Vagina (tissue), 2 donors: ENCODE measurements around the gene KCNN3. TPM values are rescaled to one million over a fixed set of nuclear protein-coding genes. Genes with fewer than 3 reads are reported as not detected.

ENCODE experiments used
- DNase-seq, 2 donors: peaks; one replicate each; pipeline ENCODE4 v3.0.0-alpha.2; 2017; ENCODE audit errors: extremely low spot score in 2 of 2
- H3K27ac ChIP-seq: fragments of 200-600 bp; sonication (generic); one replicate; pipeline ENCODE4 v1.5.1; 2019
- H3K27me3 ChIP-seq: fragments of 200-600 bp; sonication (generic); one replicate; pipeline ENCODE4 v1.5.1; 2019
- H3K36me3 ChIP-seq, 2 donors: fragments of 200-600 bp; sonication (generic); one replicate each; pipeline ENCODE4 v1.5.1; 2017 to 2019
- H3K4me1 ChIP-seq: fragments of 200-600 bp; sonication (generic); one replicate; pipeline ENCODE4 v1.5.1; 2019
- H3K4me3 ChIP-seq, 2 donors: fragments of 200-600 bp; sonication (generic); 1 replicate in 1 of 2; 2 replicates in 1 of 2; pipeline ENCODE4 v1.5.1; 2016 to 2019
- H3K9me3 ChIP-seq: fragments of 200-600 bp; sonication (generic); one replicate; pipeline ENCODE4 v1.5.1; 2019
- POLR2A ChIP-seq, 2 donors: fragments of 450-650 bp; IDR thresholded peaks; one replicate each; pipeline ENCODE4 v1.6.1; 2017; ENCODE audit warnings: antibody characterized with exemption in 2 of 2, mild to moderate bottlenecking in 2 of 2, moderate library complexity in 2 of 2
- POLR2AphosphoS5 ChIP-seq, 2 donors: sonication (generic); formaldehyde crosslinking; IDR thresholded peaks; one replicate each; pipeline ENCODE4 v1.9.0; 2017; ENCODE audit warnings: antibody characterized with exemption in 2 of 2, mild to moderate bottlenecking in 2 of 2, low read depth in 1 of 2; ENCODE audit not compliant: insufficient read depth in 1 of 2
- intact Hi-C: fragments of 100-400 bp; cut with DNase I; formaldehyde crosslinking; loops from one replicate; pipeline ENCODE4 v1.15.1; 2023
- total RNA-seq: library from RNA; depleted of rRNA; stranded (reverse); fragments of >200 nt; gene quantifications from one replicate; pipeline ENCODE4 v1.2.3, GENCODE V29; 2016
- TF ChIP-seq, protein P1 (sequence below), 3 experiments: fragments of 450-650 bp in 2 of 3; fragments of 200-600 bp in 1 of 3; sonication (generic) in 1 of 3; IDR thresholded peaks; one replicate each; pipeline ENCODE4 v1.5.1; 2017 to 2019; ENCODE audit warnings: antibody characterized with exemption in 3 of 3, mild to moderate bottlenecking in 2 of 3, moderate library complexity in 2 of 3

KCNN3 gene
- total RNA-seq, 1 donor from 2014 or later: 7.4 TPM

DNA sequence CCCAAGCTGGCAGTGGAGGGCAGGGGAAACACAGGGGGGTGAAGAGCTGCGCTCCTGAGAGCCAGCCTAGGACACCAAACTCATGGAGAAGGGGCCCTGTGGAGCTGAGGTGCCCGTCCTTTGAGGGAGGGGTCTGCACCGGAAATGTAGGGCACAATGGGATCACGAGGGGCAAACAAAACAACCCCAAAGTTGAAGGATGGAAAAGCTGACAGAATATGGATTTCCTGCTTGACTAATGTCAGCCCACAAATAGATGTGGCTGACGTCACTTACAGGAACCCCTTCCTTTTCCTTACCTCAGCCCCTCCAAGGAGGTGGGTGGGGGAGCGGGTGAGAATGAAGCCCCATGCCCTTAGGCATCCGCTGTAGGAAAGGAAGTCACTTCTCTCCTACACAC lies 110.9 kb downstream of the KCNN3 start:
- Histone ChIP-seq H3K4me3 (no peak overlapping the region), H3K27ac (no peak overlapping the region), H3K27me3 (no peaks in the 10 kb centered on the region), H3K9me3 (no peaks in the 10 kb centered on the region), H3K4me1 (peaks cover 12% of the 10 kb centered on the region), H3K36me3 (no peaks in the 10 kb centered on the region)
- intact Hi-C loops: no loop called here
- TF ChIP-seq, protein P1, sequence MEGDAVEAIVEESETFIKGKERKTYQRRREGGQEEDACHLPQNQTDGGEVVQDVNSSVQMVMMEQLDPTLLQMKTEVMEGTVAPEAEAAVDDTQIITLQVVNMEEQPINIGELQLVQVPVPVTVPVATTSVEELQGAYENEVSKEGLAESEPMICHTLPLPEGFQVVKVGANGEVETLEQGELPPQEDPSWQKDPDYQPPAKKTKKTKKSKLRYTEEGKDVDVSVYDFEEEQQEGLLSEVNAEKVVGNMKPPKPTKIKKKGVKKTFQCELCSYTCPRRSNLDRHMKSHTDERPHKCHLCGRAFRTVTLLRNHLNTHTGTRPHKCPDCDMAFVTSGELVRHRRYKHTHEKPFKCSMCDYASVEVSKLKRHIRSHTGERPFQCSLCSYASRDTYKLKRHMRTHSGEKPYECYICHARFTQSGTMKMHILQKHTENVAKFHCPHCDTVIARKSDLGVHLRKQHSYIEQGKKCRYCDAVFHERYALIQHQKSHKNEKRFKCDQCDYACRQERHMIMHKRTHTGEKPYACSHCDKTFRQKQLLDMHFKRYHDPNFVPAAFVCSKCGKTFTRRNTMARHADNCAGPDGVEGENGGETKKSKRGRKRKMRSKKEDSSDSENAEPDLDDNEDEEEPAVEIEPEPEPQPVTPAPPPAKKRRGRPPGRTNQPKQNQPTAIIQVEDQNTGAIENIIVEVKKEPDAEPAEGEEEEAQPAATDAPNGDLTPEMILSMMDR (IDR thresholded peaks at IDR 0.05): no peak
- TF ChIP-seq POLR2AphosphoS5 (IDR thresholded peaks at IDR 0.05; ENCODE audit: insufficient read depth in 1 of 2, low read depth in 1 of 2) (no peak), POLR2A (IDR thresholded peaks at IDR 0.05) (no peak)
- no peak for DNase-seq

DNA sequence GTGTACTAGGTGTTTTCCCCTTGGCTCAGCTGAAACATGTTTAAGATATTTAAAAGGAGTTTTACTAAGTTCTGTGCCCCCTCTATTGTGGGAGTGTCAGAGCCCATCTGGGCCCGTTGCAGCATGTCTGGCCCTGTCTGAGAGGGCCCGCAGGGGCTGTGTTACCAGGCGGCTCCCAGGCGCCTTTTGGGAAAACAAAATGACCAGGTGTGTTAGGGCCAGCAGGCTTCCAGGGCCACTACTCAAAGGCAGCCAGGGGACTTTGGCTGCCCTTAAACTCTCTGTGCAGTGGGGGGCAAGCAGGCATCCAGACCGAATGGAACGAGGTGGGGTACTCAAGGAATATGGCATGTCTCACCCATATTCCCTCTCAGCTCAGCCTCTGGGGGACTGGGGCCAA lies 111.7 kb downstream of the KCNN3 start:
- Histone ChIP-seq H3K27ac (no peak overlapping the region), H3K9me3 (no peaks in the 10 kb centered on the region), H3K4me3 (no peak overlapping the region), H3K4me1 (peaks cover 12% of the 10 kb centered on the region), H3K27me3 (no peaks in the 10 kb centered on the region), H3K36me3 (no peaks in the 10 kb centered on the region)
- intact Hi-C loops: no loop called here
- TF ChIP-seq, protein P1 (IDR thresholded peaks at IDR 0.05): no peak
- DNase-seq: no peak

DNA sequence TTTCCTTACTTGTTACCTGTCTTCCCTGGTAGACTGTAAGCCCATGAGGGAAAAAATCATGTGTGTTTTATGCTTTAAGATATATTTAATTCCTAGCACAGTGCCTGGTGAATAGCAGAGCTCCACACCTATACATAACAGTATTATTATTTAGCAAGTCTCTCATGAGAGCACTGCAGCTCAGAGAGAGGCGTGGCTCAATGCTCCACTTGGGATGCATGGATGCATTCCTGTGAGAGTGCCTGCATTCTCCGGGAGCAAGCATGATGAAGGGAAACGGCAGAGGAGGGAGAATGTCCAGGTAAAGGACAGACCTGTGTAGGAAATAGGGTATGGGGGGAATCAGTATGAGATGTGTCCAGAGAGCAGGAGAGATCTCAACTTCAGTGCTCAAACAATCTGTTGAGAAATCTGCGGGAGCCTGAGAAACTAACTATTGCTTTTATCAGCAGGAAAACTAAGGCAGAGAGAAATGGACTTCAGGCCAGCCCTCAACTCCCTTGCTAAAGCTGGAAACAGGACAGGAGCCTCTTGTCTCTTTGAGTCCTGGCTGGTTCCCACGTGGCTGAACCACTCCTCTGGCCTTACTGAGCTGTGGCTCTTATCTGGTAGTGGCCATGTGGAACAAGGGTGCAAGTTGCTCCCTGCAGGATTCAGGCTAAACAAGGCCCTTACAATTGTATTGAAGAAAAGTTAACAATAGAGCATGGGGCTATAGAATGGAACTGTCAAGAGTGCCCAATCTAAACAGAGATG lies 113.1 kb downstream of the KCNN3 start:
- no peak for DNase-seq
- Histone ChIP-seq H3K27ac (no peak overlapping the region), H3K9me3 (no peaks in the 10 kb centered on the region), H3K4me1 (peaks cover 13% of the 10 kb centered on the region), H3K4me3 (no peak overlapping the region), H3K27me3 (no peaks in the 10 kb centered on the region), H3K36me3 (no peaks in the 10 kb centered on the region)
- no peak for TF ChIP-seq POLR2AphosphoS5 (IDR thresholded peaks at IDR 0.05; ENCODE audit: insufficient read depth in 1 of 2, low read depth in 1 of 2)
- no peak for TF ChIP-seq POLR2A (IDR thresholded peaks at IDR 0.05)
- intact Hi-C loops: no loop called here

DNA sequence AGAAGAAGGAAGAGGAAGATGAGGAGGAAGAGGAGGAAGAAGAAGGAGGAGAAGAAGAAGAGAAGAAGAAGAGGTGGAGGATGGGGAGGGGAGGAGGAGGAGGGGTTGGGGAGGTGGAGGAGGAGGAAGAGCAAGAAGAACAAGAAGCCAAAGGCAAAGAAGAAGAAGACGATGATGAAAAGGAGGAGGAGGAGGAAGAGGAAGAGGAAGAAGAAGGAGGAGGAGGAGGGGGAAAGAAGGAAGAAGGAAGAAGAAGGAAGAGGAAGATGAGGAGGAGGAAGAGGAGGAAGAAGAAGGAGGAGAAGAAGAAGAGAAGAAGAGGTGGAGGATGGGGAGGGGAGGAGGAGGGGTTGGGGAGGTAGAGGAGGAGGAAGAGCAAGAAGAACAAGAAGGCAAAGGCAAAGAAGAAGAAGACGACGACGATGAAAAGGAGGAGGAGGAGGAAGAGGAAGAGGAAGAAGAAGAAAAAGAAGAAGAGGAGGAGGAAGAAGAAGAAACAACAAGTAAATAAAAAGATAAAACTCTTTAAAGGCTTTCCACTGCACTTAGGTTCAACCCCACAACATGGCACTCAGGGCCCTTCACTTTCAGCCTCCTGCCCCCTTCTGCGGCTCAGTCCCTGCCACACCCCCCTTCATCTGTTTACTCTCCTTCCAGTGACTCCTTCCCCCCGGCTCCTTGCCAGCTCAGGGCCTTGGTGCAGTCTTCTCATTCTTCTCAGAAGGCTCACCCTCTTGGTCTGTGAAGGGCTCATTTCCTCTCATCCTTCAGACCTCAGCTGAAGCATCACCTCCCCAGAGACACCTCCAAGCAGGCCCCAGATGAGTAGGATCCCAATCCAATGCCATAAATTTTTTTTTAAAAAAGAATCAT lies 114.0 kb downstream of the KCNN3 start:
- no peak for DNase-seq
- H3K4me1 ChIP-seq: peaks cover 21% of the 10 kb centered on the region
- H3K36me3 ChIP-seq: no peaks in the 10 kb centered on the region
- H3K9me3 ChIP-seq: no peaks in the 10 kb centered on the region
- no peak for TF ChIP-seq POLR2A (IDR thresholded peaks at IDR 0.05)
- TF ChIP-seq, protein P1 (IDR thresholded peaks at IDR 0.05): no peak
- no peak for TF ChIP-seq POLR2AphosphoS5 (IDR thresholded peaks at IDR 0.05; ENCODE audit: insufficient read depth in 1 of 2, low read depth in 1 of 2)
- no peaks in the 10 kb centered on the region for H3K27me3 ChIP-seq
- H3K27ac ChIP-seq: no peak overlapping the region
- intact Hi-C loops: no loop called here
- no peak overlapping the region for H3K4me3 ChIP-seq

DNA sequence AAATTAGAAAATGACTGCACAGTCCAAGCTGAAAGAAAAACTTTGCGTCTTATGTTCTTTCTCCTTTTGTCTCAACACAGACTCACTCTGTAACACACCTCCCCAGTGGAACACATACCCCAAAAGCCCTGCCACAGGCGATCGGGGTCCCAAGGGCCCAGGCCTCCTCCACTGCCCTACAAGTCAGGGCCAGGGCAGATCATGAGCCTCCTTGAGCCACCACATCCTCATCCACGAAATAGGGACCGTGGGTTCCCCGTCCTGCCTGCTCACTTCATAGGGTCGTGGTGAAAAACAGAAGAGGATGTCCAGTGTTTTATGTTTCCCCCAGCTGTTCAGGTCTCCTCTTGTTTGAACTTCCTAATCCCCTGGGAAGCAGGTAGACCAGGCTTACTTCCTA lies 116.7 kb downstream of the KCNN3 start:
- no peak for DNase-seq
- no peaks in the 10 kb centered on the region for H3K36me3 ChIP-seq
- H3K4me1 ChIP-seq: peaks cover 9% of the 10 kb centered on the region
- no peak overlapping the region for H3K27ac ChIP-seq
- H3K9me3 ChIP-seq: no peaks in the 10 kb centered on the region
- H3K27me3 ChIP-seq: no peaks in the 10 kb centered on the region
- H3K4me3 ChIP-seq: no peak overlapping the region
- intact Hi-C loops: no loop called here
- TF ChIP-seq POLR2AphosphoS5 (IDR thresholded peaks at IDR 0.05; ENCODE audit: insufficient read depth in 1 of 2, low read depth in 1 of 2) (no peak), POLR2A (IDR thresholded peaks at IDR 0.05) (no peak)
- TF ChIP-seq, protein P1 (IDR thresholded peaks at IDR 0.05): no peak
